HG02610 (cell line): Measurements from ENCODE around the gene AKR7A2.

ENCODE experiments used
- ATAC-seq: cut with Tn5 transposase; IDR thresholded peaks from one replicate; pipeline ENCODE4 v1.9.1; 2021; ENCODE audit warnings: mild to moderate bottlenecking, moderate library complexity; ENCODE audit not compliant: unreplicated experiment

The AKR7A2 gene

GRCh38 chr1:19325958-19326747 lies 14.2 kb upstream of the AKR7A2 start:
- no peak for ATAC-seq

- no peak for ATAC-seq
These were observed 13.5 kb upstream of the AKR7A2 start for GRCh38 chr1:19325368-19325957.

- no peak for ATAC-seq
These were observed 12.7 kb upstream of the AKR7A2 start for GRCh38 chr1:19324665-19324990.

- ATAC-seq: no peak
These were observed 12.2 kb upstream of the AKR7A2 start for GRCh38 chr1:19323987-19324664.

GRCh38 chr1:19322481-19322880 lies 10.5 kb upstream of the AKR7A2 start:
- ATAC-seq: no peak

GRCh38 chr1:19321071-19321470 lies 9.1 kb upstream of the AKR7A2 start:
- no peak for ATAC-seq

- no peak for ATAC-seq
These were observed 7.3 kb upstream of the AKR7A2 start for GRCh38 chr1:19319196-19319595.

- no peak for ATAC-seq
These were observed 5.4 kb upstream of the AKR7A2 start for GRCh38 chr1:19317126-19317910.

GRCh38 chr1:19315378-19316198 lies 3.6 kb upstream of the AKR7A2 start:
- ATAC-seq: peak; percentile 41

GRCh38 chr1:19313961-19314882 lies 2.3 kb upstream of the AKR7A2 start:
- no peak for ATAC-seq

GRCh38 chr1:19313636-19313959 lies 1.7 kb upstream of the AKR7A2 start:
- ATAC-seq: no peak

GRCh38 chr1:19312782-19313635 lies 1.1 kb upstream of the AKR7A2 start:
- no peak for ATAC-seq

- ATAC-seq: peak; percentile 1
These were observed 427 bp downstream of the AKR7A2 start for GRCh38 chr1:19311503-19311930.

- no peak for ATAC-seq
These were observed 1.0 kb downstream of the AKR7A2 start for GRCh38 chr1:19310720-19311502.

- ATAC-seq: no peak
These were observed 1.9 kb downstream of the AKR7A2 start for GRCh38 chr1:19310061-19310460.

GRCh38 chr1:19309123-19309813 lies 2.7 kb downstream of the AKR7A2 start:
- no peak for ATAC-seq

- no peak for ATAC-seq
These were observed 3.4 kb downstream of the AKR7A2 start for GRCh38 chr1:19308509-19308907.
